Left lung (tissue), 10 donors: Measurements from ENCODE around the gene SLC15A1. TPM values are rescaled to one million over a fixed set of nuclear protein-coding genes. Genes with fewer than 3 reads are reported as not detected.

Source experiments
- ATAC-seq: fragments of 200-7000 bp; cut with Tn5 transposase; one replicate; pipeline ENCODE4 v1.9.1; 2020; ENCODE audit warnings: moderate library complexity
- DNase-seq, 4 donors: peaks; one replicate each; pipeline ENCODE4 v3.0.0-alpha.2; 2013 to 2020
- H3K27ac ChIP-seq, 2 donors: fragments of 200-600 bp; sonication (generic) in 1 of 2; one replicate each; pipeline versions ENCODE4 v1.5.0 to v1.8.0; 2020 to 2021
- H3K27me3 ChIP-seq, 2 donors: fragments of 200-600 bp; sonication (generic) in 1 of 2; one replicate each; pipeline versions ENCODE4 v1.5.0 to v1.8.0; 2020 to 2021
- H3K36me3 ChIP-seq, 2 donors: fragments of 200-600 bp; sonication (generic) in 1 of 2; one replicate each; pipeline versions ENCODE4 v1.5.0 to v1.8.0; 2020 to 2021
- H3K4me1 ChIP-seq, 2 donors: fragments of 200-600 bp; one replicate each; pipeline ENCODE4 v1.8.0; 2021
- H3K4me3 ChIP-seq, 2 donors: fragments of 200-600 bp; sonication (generic) in 1 of 2; one replicate each; pipeline versions ENCODE4 v1.5.0 to v1.8.0; 2020 to 2021; ENCODE audit warnings: mild to moderate bottlenecking in 1 of 2
- H3K9me3 ChIP-seq, 2 donors: fragments of 200-600 bp; sonication (generic) in 1 of 2; one replicate each; pipeline versions ENCODE4 v1.5.0 to v1.8.0; 2020 to 2021
- CTCF ChIP-seq, 2 donors: fragments of 200-600 bp; sonication (generic) in 1 of 2; IDR thresholded peaks; one replicate each; pipeline versions ENCODE4 v1.5.0 to v1.8.0; 2021; ENCODE audit warnings: antibody characterized with exemption in 2 of 2
- intact Hi-C, 2 donors: fragments of 100-400 bp; cut with DNase I; formaldehyde crosslinking; loops; one replicate each; pipeline versions ENCODE4 v1.11.2 to v1.14.2; 2022
- polyA plus RNA-seq, 6 donors: library from polyadenylated mRNA; unstranded; fragments of 120-200 nt; gene quantifications; one replicate each; pipeline ENCODE4 v1.2.1, GENCODE V29; 2013; ENCODE audit not compliant: insufficient read length in 6 of 6
- total RNA-seq, 2 donors: library from RNA; stranded (reverse); fragmentation: NEBNext Ultra II Directional; extraction: Animal tissue kit (Norgen Biotek cat#: 25700); gene quantifications; one replicate each; pipeline ENCODE4 v1.2.1, GENCODE V29; 2021
- donor health status: DM: no; HTN: yes; CAD: no.
- donor health status: DM: no; HTN: no; CAD: no.

The SLC15A1 gene
- total and polyA plus RNA-seq, 8 donors = 0.61 to 0.94 (median 0.80) TPM; not detected in 2

- ATAC-seq = no peak
Observed at GRCh38 chr13:98710521-98710920, 42.0 kb downstream of the SLC15A1 start.

DNA sequence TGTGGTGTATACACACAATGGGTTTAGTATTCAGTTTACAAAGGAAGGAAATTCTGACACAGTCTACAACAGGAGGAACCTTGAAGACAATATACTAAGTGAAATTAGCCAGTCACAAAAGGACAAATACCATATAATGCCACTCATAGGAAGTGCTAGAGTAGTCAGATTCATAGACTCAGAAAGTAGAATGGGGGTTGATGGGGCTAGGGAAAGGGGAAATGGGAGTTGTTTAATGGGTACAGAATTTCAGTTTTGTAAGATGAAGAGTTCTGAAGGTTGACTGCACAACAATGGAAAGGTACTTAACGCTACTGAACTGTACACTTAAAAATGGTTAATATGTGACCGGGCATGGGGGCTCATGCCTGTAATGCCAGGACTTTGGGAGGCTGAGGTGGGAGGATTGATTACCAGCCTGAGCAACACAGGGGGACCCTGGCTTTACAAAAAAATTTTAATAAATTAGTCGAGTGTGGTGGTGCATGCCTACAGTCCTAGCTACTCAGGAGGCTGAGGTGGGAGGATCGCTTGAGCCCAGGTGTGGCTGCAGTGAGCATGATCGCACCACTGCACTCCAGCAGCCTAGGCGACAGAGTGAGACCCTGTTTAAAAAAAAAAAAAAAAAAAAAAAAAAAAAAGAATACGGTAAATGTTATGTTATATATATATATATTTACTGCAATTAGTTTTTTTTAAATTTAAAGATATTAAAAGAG is 45.0 kb downstream of the SLC15A1 start:
- TF ChIP-seq CTCF (IDR thresholded peaks at IDR 0.05) = no peak
- no peak for ATAC-seq
- no peak overlapping the region for H3K4me3 ChIP-seq
- H3K4me1 ChIP-seq = no peaks in the 10 kb centered on the region
- no peaks in the 10 kb centered on the region for H3K9me3 ChIP-seq
- H3K27me3 ChIP-seq = peaks cover 0 to 9% of the 10 kb centered on the region in 2 donors
- no peak overlapping the region for H3K27ac ChIP-seq
- no peak for DNase-seq
- no peaks in the 10 kb centered on the region for H3K36me3 ChIP-seq
- intact Hi-C loops = no loop called here

More at GRCh38 chr13:98710521-98710920, 42.0 kb downstream of the SLC15A1 start:
- Histone ChIP-seq H3K4me3 (no peak overlapping the region), H3K4me1 (no peaks in the 10 kb centered on the region), H3K27me3 (peaks cover 0 to 5% of the 10 kb centered on the region in 2 donors), H3K9me3 (no peaks in the 10 kb centered on the region), H3K27ac (no peak overlapping the region), H3K36me3 (no peaks in the 10 kb centered on the region)
- intact Hi-C loops = no loop called here
- DNase-seq = no peak
- no peak for TF ChIP-seq CTCF (IDR thresholded peaks at IDR 0.05)

DNA sequence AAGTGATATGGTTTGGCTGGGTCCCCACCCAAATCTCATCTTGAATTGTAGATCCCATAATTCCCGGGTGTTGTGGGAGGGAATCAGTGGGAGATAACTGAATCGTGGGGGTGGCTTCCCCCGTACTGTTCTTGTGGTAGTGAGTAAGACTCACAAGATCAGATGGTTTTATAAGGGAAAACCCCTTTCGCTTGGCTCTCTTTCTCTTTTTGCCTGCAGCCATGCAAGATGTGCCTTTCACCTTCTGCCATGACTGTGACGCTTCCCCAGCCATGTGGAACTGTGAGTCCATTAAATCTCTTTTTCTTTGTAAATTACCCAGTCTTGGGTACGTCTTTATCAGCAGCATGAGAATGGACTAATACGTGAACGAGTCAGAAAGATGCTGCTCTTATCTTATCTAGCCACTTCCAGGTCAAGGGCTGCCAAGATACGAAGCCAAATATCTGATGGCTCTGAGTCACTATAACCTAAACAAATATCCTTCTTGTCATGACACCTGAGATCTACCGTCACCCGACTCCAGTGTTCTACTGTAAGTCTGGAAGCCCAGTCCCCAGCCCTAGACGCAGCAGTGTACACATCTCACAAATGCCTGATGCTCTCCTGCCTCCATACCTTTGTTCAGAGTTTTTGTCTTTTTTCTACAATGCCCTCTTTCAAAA is 45.9 kb downstream of the SLC15A1 start:
- Histone ChIP-seq H3K9me3 (no peaks in the 10 kb centered on the region), H3K27ac (no peak overlapping the region)
- no peak for TF ChIP-seq CTCF (IDR thresholded peaks at IDR 0.05)

GRCh38 chr13:98697791-98698190 is 54.7 kb downstream of the SLC15A1 start:
- no peaks in the 10 kb centered on the region for H3K27me3 ChIP-seq
- DNase-seq (no peak), ATAC-seq (no peak)
- intact Hi-C loops = no loop called here
- no peak overlapping the region for H3K4me3 ChIP-seq
- H3K4me1 ChIP-seq = no peaks in the 10 kb centered on the region
- no peak for TF ChIP-seq CTCF (IDR thresholded peaks at IDR 0.05)
- no peak overlapping the region for H3K27ac ChIP-seq
- no peaks in the 10 kb centered on the region for H3K9me3 ChIP-seq
- H3K36me3 ChIP-seq = no peaks in the 10 kb centered on the region

More for the DNA sequence above, 45.9 kb downstream of the SLC15A1 start:
- no peak overlapping the region for H3K4me3 ChIP-seq
- H3K27me3 ChIP-seq = peaks cover 0 to 9% of the 10 kb centered on the region in 2 donors
- H3K36me3 ChIP-seq = no peaks in the 10 kb centered on the region
- no peaks in the 10 kb centered on the region for H3K4me1 ChIP-seq
- no peak for DNase-seq
- ATAC-seq = no peak
- intact Hi-C loops = no loop called here

DNA sequence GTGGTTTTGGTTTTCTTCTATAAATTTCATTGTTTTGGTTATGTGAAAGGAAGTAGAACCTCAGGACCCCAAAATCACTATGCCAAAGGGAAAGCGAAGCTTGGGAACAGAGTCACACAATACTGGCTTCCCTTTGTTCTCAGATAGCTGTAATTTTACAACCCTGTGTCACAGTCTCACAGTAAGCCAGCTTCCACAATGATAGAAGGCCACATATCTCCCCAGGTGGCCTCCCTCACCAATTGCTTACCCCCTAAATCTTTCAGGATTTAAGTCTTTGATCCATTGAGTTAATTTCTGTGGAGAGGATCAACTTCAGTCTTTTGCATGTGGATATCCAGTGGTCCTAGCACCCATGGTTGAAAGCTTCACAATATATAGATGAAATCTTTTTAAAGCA is 58.7 kb downstream of the SLC15A1 start:
- TF ChIP-seq CTCF (IDR thresholded peaks at IDR 0.05) = no peak
- no peaks in the 10 kb centered on the region for H3K9me3 ChIP-seq
- intact Hi-C loops = no loop called here
- H3K27me3 ChIP-seq = no peaks in the 10 kb centered on the region
- no peak overlapping the region for H3K27ac ChIP-seq
- H3K4me1 ChIP-seq = no peaks in the 10 kb centered on the region
- no peak for ATAC-seq
- no peak for DNase-seq
- no peak overlapping the region for H3K4me3 ChIP-seq
- no peaks in the 10 kb centered on the region for H3K36me3 ChIP-seq
